SK-N-SH treated with all-trans-retinoic acid at 6 μM for 48 hours (cell line): ENCODE results near the gene STK32B.

Experiments
- ATAC-seq: fragments of 200-7000 bp; cut with Tn5 transposase; 3 replicates; pipeline ENCODE4 v1.9.1; 2020; ENCODE audit warnings: mild to moderate bottlenecking, moderate library complexity
- ARNTL ChIP-seq: fragments of 450-650 bp; formaldehyde crosslinking; IDR thresholded peaks from 2 replicates; pipeline ENCODE4 v1.5.0; 2020; ENCODE audit warnings: low read depth, mild to moderate bottlenecking, moderate library complexity, borderline replicate concordance
- BACH2 ChIP-seq: fragments of 250-450 bp; sonication (Bioruptor Pico); IDR thresholded peaks from 2 replicates; pipeline ENCODE4 v1.9.0; 2021; ENCODE audit warnings: mild to moderate bottlenecking, borderline replicate concordance
- CSDC2 ChIP-seq: fragments of 250-450 bp; sonication (Bioruptor Pico); IDR thresholded peaks from 2 replicates; pipeline ENCODE4 v1.5.0; 2020; ENCODE audit warnings: mild to moderate bottlenecking, moderate library complexity
- ESRRG ChIP-seq: fragments of 250-450 bp; sonication (Bioruptor Pico); IDR thresholded peaks from 2 replicates; pipeline ENCODE4 v1.6.1; 2021; ENCODE audit warnings: mild to moderate bottlenecking
- GLIS3 ChIP-seq: fragments of 250-450 bp; sonication (Bioruptor Pico); IDR thresholded peaks from 2 replicates; pipeline ENCODE4 v1.5.0; 2020; ENCODE audit warnings: mild to moderate bottlenecking, moderate library complexity
- ISL1 ChIP-seq: fragments of 250-450 bp; sonication (Bioruptor Pico); IDR thresholded peaks from 2 replicates; pipeline ENCODE4 v2.1.2; 2022; ENCODE audit warnings: mild to moderate bottlenecking, moderate library complexity
- OSR1 ChIP-seq: fragments of 250-450 bp; sonication (Bioruptor Pico); IDR thresholded peaks from 2 replicates; pipeline ENCODE4 v1.8.0; 2022; ENCODE audit warnings: moderate library complexity, mild to moderate bottlenecking, inconsistent platforms
- SNAI2 ChIP-seq: fragments of 250-450 bp; sonication (Bioruptor Pico); IDR thresholded peaks from 2 replicates; pipeline ENCODE4 v1.5.0; 2020; ENCODE audit warnings: mild to moderate bottlenecking, moderate library complexity
- TCF4 ChIP-seq: fragments of 250-450 bp; sonication (Bioruptor Pico); IDR thresholded peaks from 2 replicates; pipeline ENCODE4 v1.8.0; 2021; ENCODE audit warnings: mild to moderate bottlenecking, moderate library complexity, borderline replicate concordance
- TOX ChIP-seq: fragments of 250-450 bp; sonication (Bioruptor Pico); IDR thresholded peaks from 2 replicates; pipeline ENCODE4 v1.8.0; 2021; ENCODE audit warnings: mild to moderate bottlenecking, moderate library complexity, borderline replicate concordance
- ZC3H10 ChIP-seq: fragments of 250-450 bp; sonication (Bioruptor Pico); IDR thresholded peaks from 2 replicates; pipeline ENCODE4 v1.5.1; 2021; ENCODE audit warnings: mild to moderate bottlenecking, moderate library complexity
- ZFP3 ChIP-seq: fragments of 250-450 bp; sonication (Bioruptor Pico); IDR thresholded peaks from 2 replicates; pipeline ENCODE4 v1.5.0; 2020; ENCODE audit warnings: mild to moderate bottlenecking, moderate library complexity
- ZFP30 ChIP-seq: fragments of 450-650 bp; formaldehyde crosslinking; IDR thresholded peaks from 2 replicates; pipeline ENCODE4 v1.5.0; 2022; ENCODE audit warnings: mild to moderate bottlenecking, moderate library complexity
- ZNF70 ChIP-seq: fragments of 450-650 bp; formaldehyde crosslinking; IDR thresholded peaks from 2 replicates; pipeline ENCODE4 v1.5.0; 2020; ENCODE audit warnings: mild to moderate bottlenecking, moderate library complexity
- ZNF8 ChIP-seq: fragments of 450-650 bp; formaldehyde crosslinking; IDR thresholded peaks from 2 replicates; pipeline ENCODE4 v1.5.0; 2020; ENCODE audit warnings: mild to moderate bottlenecking, moderate library complexity
- TF ChIP-seq, protein P1 (sequence below): fragments of 250-450 bp; sonication (Bioruptor Pico); IDR thresholded peaks from 2 replicates; pipeline ENCODE4 v1.5.1; 2020; ENCODE audit warnings: low read depth, mild to moderate bottlenecking, moderate library complexity
- TF ChIP-seq, protein P2 (sequence below): fragments of 250-450 bp; sonication (Bioruptor Pico); IDR thresholded peaks from 2 replicates; pipeline ENCODE4 v1.8.0; 2020; ENCODE audit warnings: mild to moderate bottlenecking, moderate library complexity, borderline replicate concordance
- TF ChIP-seq, protein P3 (sequence below): fragments of 250-450 bp; sonication (Bioruptor Pico); IDR thresholded peaks from 2 replicates; pipeline ENCODE4 v1.5.0; 2020; ENCODE audit warnings: mild to moderate bottlenecking, moderate library complexity
- TF ChIP-seq, protein P4 (sequence below): fragments of 250-450 bp; sonication (Bioruptor Pico); IDR thresholded peaks from 2 replicates; pipeline ENCODE4 v1.8.0; 2021; ENCODE audit warnings: low read depth, mild to moderate bottlenecking, moderate library complexity, borderline replicate concordance
- TF ChIP-seq, protein P5 (sequence below): fragments of 250-450 bp; sonication (Bioruptor Pico); IDR thresholded peaks from 2 replicates; pipeline ENCODE4 v1.5.1; 2021; ENCODE audit warnings: mild to moderate bottlenecking, moderate library complexity

Gene STK32B

DNA sequence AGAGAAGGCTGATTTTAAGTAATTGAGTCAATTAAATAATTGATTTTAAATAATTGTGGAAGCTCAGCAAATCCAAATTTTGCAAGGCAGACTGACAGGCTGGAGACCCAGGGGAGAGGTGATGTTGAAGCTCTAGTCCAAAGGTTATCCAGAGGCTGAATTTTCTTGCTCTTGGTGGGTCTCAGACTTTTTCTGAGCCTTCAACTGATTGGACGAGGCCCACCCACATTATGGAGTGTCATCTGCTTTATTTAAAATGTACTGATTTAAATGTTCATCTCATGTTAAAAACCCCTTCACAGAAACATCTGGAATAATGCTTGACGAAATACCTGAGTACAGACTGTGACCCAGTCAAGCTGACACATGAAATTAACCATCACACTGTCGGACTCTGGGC, 20.4 kb upstream of the STK32B start:
- TF ChIP-seq, protein P1, sequence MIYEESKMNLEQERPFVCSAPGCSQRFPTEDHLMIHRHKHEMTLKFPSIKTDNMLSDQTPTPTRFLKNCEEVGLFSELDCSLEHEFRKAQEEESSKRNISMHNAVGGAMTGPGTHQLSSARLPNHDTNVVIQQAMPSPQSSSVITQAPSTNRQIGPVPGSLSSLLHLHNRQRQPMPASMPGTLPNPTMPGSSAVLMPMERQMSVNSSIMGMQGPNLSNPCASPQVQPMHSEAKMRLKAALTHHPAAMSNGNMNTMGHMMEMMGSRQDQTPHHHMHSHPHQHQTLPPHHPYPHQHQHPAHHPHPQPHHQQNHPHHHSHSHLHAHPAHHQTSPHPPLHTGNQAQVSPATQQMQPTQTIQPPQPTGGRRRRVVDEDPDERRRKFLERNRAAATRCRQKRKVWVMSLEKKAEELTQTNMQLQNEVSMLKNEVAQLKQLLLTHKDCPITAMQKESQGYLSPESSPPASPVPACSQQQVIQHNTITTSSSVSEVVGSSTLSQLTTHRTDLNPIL (CRISPR knock-in tag) = no peak
- TF ChIP-seq ZFP30 (CRISPR knock-in tag) = no peak
- no peak for TF ChIP-seq ZNF70 (CRISPR knock-in tag)
- TF ChIP-seq, protein P2, sequence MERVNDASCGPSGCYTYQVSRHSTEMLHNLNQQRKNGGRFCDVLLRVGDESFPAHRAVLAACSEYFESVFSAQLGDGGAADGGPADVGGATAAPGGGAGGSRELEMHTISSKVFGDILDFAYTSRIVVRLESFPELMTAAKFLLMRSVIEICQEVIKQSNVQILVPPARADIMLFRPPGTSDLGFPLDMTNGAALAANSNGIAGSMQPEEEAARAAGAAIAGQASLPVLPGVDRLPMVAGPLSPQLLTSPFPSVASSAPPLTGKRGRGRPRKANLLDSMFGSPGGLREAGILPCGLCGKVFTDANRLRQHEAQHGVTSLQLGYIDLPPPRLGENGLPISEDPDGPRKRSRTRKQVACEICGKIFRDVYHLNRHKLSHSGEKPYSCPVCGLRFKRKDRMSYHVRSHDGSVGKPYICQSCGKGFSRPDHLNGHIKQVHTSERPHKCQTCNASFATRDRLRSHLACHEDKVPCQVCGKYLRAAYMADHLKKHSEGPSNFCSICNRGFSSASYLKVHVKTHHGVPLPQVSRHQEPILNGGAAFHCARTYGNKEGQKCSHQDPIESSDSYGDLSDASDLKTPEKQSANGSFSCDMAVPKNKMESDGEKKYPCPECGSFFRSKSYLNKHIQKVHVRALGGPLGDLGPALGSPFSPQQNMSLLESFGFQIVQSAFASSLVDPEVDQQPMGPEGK (CRISPR knock-in tag) = no peak
- TF ChIP-seq ESRRG (CRISPR knock-in tag) = no peak
- TF ChIP-seq ARNTL = no peak
- no peak for TF ChIP-seq ZC3H10 (CRISPR knock-in tag)
- no peak for ATAC-seq

DNA sequence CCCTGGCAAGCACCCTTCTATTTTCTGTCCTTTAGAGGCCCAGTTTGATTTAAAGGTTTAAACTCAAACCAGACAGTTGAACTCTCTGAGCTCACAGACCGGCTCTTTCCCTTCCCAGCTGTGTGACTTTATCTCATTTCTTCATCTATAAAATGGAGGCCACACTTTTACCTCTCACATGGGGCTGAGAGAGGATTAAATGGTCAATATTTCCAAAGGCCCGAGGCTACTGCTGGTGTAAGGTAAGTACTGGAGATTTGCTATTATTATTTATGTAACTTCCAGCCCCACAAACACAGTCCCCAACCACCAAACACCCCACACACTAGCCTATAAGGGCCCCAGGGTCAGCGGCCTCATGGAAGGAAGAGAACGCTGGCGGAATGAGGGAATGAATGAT, 18.5 kb upstream of the STK32B start:
- no peak for TF ChIP-seq ZNF70 (CRISPR knock-in tag)
- TF ChIP-seq TOX (CRISPR knock-in tag) = no peak
- TF ChIP-seq TCF4 (CRISPR knock-in tag) = no peak
- TF ChIP-seq, protein P3, sequence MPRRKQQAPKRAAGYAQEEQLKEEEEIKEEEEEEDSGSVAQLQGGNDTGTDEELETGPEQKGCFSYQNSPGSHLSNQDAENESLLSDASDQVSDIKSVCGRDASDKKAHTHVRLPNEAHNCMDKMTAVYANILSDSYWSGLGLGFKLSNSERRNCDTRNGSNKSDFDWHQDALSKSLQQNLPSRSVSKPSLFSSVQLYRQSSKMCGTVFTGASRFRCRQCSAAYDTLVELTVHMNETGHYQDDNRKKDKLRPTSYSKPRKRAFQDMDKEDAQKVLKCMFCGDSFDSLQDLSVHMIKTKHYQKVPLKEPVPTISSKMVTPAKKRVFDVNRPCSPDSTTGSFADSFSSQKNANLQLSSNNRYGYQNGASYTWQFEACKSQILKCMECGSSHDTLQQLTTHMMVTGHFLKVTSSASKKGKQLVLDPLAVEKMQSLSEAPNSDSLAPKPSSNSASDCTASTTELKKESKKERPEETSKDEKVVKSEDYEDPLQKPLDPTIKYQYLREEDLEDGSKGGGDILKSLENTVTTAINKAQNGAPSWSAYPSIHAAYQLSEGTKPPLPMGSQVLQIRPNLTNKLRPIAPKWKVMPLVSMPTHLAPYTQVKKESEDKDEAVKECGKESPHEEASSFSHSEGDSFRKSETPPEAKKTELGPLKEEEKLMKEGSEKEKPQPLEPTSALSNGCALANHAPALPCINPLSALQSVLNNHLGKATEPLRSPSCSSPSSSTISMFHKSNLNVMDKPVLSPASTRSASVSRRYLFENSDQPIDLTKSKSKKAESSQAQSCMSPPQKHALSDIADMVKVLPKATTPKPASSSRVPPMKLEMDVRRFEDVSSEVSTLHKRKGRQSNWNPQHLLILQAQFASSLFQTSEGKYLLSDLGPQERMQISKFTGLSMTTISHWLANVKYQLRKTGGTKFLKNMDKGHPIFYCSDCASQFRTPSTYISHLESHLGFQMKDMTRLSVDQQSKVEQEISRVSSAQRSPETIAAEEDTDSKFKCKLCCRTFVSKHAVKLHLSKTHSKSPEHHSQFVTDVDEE = no peak
- TF ChIP-seq, protein P4, sequence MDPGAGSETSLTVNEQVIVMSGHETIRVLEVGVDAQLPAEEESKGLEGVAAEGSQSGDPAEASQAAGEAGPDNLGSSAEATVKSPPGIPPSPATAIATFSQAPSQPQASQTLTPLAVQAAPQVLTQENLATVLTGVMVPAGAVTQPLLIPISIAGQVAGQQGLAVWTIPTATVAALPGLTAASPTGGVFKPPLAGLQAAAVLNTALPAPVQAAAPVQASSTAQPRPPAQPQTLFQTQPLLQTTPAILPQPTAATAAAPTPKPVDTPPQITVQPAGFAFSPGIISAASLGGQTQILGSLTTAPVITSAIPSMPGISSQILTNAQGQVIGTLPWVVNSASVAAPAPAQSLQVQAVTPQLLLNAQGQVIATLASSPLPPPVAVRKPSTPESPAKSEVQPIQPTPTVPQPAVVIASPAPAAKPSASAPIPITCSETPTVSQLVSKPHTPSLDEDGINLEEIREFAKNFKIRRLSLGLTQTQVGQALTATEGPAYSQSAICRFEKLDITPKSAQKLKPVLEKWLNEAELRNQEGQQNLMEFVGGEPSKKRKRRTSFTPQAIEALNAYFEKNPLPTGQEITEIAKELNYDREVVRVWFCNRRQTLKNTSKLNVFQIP = no peak
- TF ChIP-seq, protein P5, sequence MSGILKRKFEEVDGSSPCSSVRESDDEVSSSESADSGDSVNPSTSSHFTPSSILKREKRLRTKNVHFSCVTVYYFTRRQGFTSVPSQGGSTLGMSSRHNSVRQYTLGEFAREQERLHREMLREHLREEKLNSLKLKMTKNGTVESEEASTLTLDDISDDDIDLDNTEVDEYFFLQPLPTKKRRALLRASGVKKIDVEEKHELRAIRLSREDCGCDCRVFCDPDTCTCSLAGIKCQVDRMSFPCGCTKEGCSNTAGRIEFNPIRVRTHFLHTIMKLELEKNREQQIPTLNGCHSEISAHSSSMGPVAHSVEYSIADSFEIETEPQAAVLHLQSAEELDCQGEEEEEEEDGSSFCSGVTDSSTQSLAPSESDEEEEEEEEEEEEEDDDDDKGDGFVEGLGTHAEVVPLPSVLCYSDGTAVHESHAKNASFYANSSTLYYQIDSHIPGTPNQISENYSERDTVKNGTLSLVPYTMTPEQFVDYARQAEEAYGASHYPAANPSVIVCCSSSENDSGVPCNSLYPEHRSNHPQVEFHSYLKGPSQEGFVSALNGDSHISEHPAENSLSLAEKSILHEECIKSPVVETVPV (CRISPR knock-in tag) = no peak
- TF ChIP-seq ZNF8 = no peak
- no peak for TF ChIP-seq ISL1 (CRISPR knock-in tag)
- TF ChIP-seq, protein P1 (CRISPR knock-in tag) = no peak
- TF ChIP-seq ESRRG (CRISPR knock-in tag) = no peak
- no peak for TF ChIP-seq CSDC2 (CRISPR knock-in tag)
- no peak for TF ChIP-seq ZFP30 (CRISPR knock-in tag)
- no peak for TF ChIP-seq ZFP3
- no peak for TF ChIP-seq SNAI2 (CRISPR knock-in tag)
- no peak for TF ChIP-seq OSR1
- TF ChIP-seq, protein P2 (CRISPR knock-in tag) = no peak
- TF ChIP-seq BACH2 = no peak
- no peak for TF ChIP-seq GLIS3 (CRISPR knock-in tag)
- ATAC-seq = no peak
